HG02943 (cell line): ENCODE data around the gene UGT1A5.

Experiments
- ATAC-seq: cut with Tn5 transposase; IDR thresholded peaks from one replicate; pipeline ENCODE4 v1.9.1; 2021; ENCODE audit warnings: mild to moderate bottlenecking, low read depth, moderate library complexity; ENCODE audit not compliant: unreplicated experiment

The UGT1A5 gene

DNA sequence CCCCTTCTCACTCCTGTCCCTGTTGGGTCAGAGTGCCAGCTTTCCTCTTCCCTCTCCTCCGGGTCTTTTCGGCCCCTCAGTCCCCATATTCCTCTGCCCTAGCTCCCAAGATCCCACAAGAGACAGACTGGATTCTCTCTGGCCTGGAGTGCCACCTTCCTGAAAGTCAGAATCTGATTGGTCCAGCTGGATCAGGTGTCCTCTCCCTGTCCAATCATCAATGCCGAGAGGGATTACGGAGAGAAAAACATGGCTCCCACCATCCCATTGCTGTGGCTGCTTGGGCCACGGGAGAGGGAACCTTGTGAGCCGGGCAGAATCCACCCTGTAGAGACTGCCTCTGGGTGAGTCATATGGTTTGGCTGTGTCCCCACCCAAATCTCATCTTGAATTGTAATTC is 62.7 kb downstream of the UGT1A5 start:
- no peak for ATAC-seq

DNA sequence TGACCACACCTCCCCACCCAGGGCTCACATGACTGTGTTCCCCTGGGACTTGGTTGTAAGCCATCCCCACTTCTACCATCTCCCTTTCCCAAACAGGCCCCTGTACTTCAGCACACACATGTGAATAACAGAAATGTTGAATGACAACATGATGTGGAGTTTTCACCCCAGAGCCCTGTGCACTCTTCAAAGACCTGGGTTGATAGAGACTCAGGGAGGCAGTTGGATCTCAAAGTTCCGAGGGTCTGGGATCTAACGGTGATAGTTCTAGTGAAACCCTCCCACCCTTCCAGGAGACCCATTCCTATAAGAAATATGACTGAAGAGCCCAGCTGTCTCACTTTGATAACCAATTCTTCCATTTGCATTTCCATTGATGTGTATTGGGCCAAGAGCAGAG is 65.3 kb downstream of the UGT1A5 start, which contains the start of gene MROH2A:
TSS of gene MROH2A (plus strand) at position 301 of the 400 bp plus-strand sequence. CDS start 1,029 bp downstream, outside the sequence.
- no peak for ATAC-seq

DNA sequence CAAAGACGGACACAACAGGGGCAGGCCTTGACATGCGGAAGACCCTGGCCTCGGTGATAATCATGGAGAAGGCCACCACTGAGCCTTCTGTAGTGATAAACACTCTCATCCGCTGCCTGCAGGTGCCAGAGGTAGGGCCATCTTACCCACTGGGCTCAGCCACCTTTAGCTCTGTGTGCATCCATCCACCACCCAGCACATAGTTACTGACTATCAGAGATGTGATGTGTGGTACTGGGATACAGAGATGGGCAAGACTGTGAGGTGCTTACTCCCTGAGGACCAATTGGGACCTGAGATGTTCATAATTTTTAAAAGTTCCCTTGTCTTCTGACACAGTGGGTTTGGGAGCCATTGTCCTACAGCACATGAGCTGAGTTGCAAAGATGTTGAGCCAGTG is 67.0 kb downstream of the UGT1A5 start:
- ATAC-seq = no peak

DNA sequence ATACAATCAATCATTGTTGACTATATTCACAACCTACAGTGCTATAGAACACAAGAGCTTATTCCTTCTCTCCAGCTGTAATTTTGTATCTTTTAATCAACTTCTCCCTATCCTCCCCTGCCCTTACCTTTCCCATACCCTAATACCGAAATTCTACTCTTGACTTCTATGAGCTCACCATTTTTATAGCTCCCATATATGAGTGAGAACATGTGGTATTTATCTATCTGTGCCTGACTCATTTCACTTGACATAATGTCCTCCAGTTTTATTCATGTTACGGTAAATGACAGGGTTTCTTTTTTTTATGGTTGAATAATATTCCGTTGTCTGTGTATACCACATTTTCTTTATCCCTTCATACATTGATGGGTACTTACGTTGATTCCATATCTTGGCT is 68.1 kb downstream of the UGT1A5 start:
- ATAC-seq = no peak

DNA sequence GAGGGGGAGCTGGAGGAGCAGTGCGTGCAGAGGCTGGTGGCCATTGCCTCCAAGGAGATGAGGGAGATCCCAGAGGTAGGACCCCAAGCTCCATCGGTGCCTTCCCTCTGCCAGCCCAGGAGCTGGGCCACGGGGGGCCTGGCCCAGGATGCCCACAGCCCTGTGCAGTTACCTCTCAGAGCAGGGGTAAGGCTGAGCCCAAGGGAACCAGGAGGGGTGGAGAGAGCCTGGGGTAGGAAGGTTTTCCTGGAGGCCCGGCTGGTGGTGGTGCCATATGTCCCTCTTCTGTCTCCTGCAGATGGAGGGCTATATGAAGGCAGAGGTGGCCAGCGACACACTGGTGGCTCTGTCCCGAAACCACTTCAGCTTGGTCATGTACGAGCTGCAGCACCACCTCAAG is 76.8 kb downstream of the UGT1A5 start:
- no peak for ATAC-seq

DNA sequence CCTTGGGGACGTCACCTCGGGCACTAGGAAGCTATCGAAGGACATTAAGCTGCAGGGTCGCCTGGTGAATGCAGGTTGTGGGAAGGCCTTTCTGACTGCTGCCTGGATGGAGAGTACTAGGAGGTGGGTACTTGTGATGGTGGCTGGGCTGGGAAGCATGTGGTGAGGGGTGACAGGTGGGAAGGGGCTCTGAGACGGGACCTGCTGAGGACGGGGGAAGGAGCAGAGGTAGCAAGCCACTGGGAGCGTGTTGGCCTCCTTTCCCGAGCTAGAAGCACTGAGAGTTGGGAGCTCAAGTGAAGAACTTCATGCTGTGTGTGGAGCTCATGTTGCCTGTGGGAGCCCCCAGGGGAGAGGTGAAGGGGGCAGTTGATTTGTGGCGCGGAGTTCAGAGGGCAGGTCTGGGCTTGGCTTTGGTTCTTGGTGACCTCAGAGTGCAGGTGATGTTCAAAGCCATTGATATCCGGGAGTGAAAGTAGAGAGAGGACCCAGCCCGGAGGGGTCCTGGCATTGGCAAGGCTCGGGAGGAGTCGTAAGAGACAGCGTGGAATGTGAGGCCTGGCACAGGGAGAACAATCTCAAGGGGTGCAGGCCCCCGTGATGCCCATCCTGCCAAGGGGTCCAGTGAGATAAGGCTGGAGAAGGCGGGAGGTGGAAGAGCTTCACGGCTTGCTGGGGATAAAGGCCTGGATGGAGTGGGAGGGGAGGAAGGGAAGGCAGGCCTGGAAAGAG is 78.6 kb downstream of the UGT1A5 start:
- no peak for ATAC-seq

DNA sequence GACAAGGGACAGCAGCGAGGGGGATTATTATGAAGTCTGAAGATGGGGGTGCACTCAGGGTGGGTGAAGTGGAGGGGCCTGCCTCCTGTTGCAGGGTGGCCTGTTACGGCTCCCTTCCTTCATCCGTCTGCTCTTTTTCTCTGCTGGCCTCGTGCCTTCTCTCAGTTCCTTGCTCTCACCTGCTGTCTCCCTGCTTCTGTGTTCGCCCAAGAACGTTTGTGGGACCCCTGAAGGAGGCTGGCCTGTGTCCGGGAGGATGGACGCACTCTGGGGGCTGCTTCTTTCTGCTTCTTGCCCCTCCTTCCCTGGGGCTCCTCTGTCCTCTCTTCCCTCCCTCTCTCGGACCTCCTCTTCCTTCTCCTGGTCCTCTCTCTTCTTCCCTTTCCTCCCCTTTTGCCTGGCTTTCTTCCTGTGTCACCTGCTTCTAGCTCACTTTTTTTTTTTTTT is 79.2 kb downstream of the UGT1A5 start:
- no peak for ATAC-seq

DNA sequence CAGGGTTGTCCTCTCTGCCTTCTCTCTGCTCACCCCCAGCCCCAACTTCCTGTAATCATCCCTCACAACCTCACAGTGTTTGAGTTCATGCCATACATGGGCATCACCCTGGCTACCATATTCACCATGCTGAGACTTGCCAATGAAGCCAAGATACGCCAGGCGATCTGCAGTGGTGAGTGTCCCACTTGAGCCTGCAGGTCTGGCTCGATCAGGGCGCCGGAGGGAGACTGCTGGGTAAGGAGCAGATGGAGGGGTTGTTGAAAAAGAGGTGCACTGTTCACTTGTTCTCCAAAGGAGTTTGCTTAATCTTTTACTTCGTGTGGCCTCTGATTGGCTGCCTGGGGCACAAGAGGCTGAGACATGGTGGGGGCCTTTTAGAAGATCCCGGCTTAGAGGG is 80.0 kb downstream of the UGT1A5 start:
- no peak for ATAC-seq

DNA sequence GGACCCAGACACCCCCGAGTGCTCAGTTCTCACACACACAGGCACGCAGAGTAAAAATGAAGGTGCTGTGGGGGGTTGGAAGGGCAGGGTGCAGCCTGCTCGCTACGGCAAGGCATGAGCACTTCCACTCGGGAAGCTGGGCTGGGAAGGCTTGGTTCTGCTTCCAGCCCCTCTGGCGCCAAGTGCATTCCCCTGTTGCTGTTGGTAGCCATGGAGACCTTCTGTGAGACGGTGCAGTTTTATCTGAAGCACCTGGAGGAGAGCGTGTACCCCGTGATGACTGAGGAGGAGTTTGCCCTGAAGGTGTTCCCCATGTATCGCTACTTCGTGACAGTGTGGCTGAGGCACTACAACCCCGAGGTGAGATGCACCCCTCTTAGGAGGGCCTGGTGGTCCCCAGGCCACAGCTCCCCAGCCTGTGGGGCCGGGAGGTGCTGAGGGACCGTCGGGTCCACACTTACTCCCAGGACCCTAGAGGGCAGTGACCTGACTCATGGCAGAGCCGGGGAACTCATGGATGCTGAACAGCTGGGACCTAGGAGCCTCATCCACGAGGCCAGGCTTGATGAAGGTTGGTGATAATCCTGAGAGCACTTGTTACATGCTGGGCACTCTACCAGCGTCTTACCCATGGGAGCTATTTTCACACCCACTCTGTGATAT is 80.9 kb downstream of the UGT1A5 start:
- no peak for ATAC-seq

DNA sequence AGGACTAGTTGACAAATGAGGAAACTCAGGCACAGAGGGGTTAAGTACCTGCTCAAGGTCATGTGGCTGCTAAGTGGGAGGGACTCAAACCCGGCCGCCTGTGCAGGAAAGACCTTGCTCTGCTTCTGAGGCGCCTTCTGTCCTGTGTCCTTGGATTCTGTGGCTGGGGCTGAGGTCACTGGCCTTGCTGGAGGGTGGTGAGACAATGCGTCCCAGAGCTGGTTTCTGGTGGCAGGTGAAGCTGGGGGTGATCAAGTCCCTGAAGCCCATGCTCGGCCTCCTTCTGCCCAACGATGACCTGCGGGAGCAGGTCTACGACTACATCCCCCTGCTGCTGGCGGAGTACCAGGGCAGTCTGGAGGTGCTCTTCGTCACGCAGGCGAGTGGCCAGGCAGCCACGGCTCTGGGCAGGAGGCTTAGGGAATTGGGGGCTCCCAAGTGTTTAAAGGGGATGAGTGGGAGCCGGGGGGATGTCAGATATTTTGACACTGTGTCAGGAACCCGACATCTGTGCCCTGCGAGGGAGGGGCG is 81.5 kb downstream of the UGT1A5 start:
- ATAC-seq = no peak

DNA sequence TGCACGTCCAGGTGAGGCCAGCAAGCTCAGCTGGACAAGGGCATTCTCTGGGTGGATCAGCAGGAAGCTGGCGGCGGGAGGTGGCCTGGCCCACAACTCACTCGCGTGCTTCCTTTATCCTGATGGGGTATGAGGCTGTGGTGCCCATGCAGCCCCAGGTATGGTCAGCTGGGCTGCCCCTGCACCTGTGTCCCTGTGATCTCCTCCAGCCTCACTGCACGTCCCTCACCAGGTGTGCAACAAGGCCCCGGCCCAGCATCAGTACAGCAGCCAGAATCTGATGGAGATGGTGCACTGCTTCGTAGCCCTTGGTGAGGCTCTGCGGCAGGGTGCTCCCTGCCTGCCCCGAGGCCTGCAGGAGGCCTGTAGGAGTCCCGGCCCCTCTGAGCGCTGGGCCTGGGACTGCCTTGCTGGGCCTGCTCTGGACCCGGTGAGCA is 83.0 kb downstream of the UGT1A5 start:
- ATAC-seq = no peak

DNA sequence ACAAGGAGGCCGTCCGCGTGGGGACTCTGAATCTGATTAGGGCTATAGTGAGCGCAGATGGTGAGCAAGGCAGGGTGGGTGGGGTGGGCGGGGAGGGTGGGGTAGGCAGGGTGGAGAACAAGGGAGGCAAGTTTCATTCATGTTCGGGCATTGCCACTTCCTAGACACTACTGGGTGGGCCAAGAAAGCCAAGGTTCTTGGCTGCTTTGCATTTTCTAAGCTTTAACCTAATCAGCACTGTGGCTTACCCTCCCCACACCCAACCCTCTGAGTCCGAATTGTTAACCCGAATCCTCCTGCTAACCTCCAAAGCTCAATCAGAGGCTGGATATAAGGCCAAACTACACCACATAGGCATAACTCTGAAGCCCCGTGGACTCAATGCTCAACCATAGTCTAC is 83.5 kb downstream of the UGT1A5 start:
- ATAC-seq = no peak

DNA sequence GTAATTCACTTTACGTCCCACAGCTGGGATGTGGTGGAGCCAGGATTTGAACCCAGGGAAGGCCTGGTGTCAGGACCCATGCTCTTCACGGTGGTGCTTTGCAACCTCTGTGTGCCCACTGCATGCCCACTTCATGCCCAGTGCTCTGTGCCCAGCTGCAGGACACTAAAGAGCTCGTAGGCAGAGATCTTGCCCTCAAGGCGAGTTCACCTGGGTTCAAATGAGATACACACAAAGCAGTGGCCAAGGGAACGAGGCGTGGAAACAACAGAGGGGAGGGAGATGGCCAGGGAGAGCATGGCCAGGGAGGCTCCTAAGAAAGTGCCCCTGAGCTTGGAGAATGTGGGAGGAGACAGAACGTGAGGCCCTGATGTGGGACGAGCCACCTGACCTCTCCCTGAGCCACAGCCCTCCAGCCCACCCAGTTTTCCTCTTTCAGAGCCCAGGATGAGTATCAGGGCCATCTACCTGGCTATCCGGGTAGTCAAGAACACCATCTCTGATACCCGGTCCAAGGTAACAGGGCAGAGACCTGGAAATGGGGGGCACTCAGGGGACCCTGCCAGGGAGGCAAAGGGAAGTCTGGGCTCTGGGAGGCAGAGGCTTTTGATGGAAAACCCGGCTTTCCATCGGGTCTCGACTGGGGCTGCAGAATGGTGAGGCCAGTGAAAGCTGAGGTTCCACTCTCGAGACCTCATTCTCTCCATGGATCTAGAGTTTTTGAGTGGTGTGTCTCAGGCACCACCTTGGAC is 85.8 kb downstream of the UGT1A5 start:
- no peak for ATAC-seq

DNA sequence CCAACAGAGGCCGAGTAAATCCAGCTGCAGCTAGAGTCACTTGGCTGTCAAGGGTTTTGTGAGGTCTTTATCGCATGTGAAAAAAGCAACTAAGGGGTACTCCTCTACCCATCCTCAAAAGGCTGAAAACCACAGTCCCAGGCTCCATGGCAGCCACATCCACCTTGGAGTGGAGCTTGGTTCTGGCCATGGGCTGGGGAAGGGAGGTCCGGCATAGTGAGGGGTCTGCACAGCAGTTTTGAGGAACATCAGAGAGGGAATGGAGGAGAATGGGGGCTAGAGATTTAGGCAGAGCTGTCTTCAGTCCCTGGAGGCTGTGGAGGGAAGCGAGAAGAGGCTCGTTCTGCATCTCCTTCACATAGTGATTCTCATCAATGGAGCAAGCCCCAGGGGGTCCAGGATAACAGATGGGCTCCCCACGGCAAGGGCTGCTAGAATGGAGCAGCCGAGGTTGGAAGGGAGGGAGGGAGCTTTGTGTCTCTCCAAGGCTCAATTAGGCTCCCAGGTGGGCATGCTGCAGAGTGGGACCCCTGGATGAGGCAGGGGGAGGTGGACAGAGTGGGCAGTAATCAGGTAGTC is 86.5 kb downstream of the UGT1A5 start:
- ATAC-seq = no peak

DNA sequence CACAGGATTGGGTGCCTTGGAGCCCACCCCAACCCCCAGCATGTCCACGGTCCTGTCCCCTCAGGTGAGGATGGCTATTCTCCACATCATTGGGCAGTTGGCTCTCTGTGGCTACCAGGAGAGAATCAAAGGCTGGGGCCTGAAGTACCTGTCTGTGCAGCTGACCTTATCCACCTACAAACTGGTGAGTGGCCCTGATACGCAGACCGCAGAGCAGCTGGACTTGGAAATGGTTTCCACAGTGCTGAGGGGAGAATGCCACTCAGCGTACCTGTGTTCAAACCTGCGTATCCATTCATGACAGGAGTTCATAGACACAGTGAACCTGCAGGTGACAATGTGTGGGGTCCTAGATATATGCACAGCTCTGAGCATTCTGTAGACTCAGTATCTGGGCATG is 87.0 kb downstream of the UGT1A5 start:
- ATAC-seq = no peak

DNA sequence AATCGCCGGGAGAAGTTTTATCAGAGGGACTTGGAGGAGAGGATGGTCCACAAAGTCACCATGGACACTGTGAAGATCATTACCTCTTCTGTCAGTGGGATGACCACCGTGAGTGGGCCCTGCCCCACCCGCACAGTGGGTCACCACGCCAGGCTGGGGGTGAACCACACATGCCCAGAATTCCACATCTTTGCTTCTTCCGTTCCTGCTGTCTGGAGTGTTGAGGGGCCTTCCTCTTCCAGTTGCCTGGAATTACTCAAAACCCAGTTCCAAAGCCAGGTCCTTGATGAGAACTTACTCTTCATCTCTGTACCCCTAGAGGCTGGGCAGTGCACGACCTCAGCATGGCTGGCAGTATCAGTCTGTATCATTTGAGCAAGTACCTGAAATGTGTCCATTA is 87.5 kb downstream of the UGT1A5 start:
- ATAC-seq = no peak

DNA sequence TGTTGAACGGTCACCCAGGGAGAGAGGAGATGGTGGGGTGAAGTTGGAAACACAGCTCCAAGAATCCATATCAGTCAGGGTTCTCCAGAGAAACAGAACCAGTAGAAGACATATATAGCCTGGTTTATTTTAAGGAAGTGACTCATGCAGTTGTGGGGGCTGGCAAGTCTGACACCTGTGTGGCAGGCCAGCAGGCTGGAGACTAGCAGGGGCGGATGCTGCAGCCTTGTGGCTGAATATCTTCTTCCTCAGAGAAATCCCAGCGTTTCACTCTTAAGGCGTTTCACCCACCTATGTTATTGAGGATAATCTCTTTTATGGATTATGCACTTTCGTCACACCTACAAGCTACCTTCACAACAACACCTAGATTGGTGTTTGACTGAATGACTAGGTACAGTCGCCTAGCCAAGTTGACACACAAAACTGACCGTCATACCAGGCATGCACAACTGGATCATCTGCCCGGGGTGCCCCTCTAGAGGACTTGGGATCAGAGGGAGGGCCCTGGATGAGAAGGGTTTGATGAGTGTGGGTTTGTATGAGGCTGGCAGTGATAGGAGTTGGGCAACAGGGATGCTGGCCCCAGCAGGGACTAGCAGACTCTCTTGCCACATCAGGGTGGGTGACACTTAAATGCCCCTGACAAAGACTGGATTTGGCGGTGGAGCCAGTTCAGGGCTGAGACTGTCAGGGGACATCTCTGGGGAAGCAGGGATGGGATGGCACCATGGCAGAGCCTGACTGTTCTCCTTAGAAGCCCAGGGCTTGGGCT is 88.8 kb downstream of the UGT1A5 start:
- no peak for ATAC-seq

DNA sequence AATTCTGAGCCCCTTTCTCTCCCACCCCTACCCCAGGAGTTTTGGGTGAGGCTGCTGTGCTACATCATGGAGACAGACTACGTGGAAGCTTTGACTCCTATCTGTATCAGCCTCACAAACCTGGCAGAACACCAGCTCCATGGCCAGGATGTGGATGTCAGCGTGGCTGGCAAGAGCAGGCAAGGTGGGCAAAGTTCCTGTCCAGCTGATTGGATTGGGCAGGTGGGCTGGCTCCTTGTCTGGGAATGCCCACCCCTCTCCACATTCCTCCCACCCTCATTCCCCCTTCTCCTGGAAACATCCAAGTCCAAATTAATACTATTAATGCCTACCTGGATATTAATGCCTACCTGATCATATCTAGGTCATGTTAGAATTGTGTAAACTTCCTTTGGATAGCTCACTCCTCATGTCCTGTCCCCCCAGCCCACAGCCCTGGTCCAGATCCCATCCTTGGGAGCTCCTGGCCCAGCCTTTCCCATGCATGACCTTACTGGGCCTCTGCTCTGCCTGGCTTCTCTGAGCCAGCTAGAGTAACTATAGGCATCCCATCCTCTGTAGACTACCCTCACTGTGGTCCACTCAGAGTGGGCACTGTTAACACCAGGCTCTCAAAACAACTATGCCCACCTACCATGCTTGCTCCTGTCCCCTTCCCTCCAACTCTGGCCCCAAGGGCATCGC is 89.6 kb downstream of the UGT1A5 start:
- ATAC-seq = no peak

DNA sequence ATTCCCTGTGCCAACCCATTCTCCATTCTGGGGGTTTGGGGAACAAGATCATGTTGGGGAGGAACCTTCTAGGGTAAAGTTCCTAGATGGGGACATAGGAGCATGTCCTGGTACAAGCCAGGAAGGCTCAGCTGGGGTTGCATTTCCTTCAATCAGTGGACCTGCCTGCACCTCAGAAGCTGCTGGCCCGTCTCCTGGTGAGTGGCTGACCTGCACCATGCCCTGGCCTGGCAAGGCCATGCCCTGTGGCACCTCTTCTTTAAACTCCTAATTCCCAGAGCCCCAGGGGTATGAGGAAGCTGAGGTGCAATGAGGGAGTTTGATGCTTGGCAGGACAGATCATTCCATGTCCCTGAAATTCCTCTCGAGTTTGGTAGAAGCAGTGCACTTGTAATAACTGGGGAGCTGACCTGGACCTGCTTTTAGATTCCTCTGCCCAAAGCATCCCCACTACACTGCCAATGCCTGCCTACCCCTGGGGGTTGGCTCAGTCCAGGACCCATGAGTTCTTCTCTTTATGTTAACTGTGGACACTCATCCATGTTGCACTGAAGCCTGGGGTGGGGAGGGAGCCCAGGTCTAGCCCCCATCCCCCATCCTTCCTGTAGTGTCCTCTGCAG is 90.7 kb downstream of the UGT1A5 start:
- no peak for ATAC-seq
